MCF 10A (cell line): ENCODE results near the gene TNS3. TPM values are rescaled to one million over a fixed set of nuclear protein-coding genes. Genes with fewer than 3 reads are reported as not detected.

Source experiments
- BruUV-seq: library from RNA; stranded (reverse); fragments of 400-500 nt; replicated peaks from 2 replicates; lab custom pipeline; 2021; lab: Mats Ljungman, UMichigan
- CTCF ChIA-PET: fragments of 300-600 bp; sonication (Branson Sonifier 250); formaldehyde crosslinking; extraction: SDS; loops from one replicate; lab custom pipeline; 2021; ENCODE audit warnings: antibody characterized with exemption, inconsistent platforms; lab: Yijun Ruan, JAX
- POLR2A ChIA-PET: fragments of 300-600, 350-650 bp; sonication (Branson Sonifier 250); formaldehyde crosslinking; extraction: SDS; loops from one replicate; lab custom pipeline; 2020; ENCODE audit warnings: antibody characterized with exemption, inconsistent platforms; lab: Yijun Ruan, JAX
- DNase-seq: peaks from one replicate; pipeline ENCODE4 v3.0.0-alpha.2; 2018; ENCODE audit not compliant: unreplicated experiment
- H3K27ac Mint-ChIP-seq: one replicate; pipeline ENCODE4 v1.8.0; 2022; ENCODE audit warnings: mild to moderate bottlenecking, low read depth, mixed read lengths; ENCODE audit not compliant: unreplicated experiment
- H3K27me3 Mint-ChIP-seq: one replicate; pipeline ENCODE4 v1.8.0; 2022; ENCODE audit warnings: mixed read lengths; ENCODE audit not compliant: insufficient read depth, unreplicated experiment
- H3K36me3 Mint-ChIP-seq: one replicate; pipeline ENCODE4 v1.8.0; 2022; ENCODE audit warnings: mild to moderate bottlenecking, moderate library complexity, mixed read lengths; ENCODE audit not compliant: insufficient read depth, unreplicated experiment
- H3K4me1 Mint-ChIP-seq: one replicate; pipeline ENCODE4 v1.8.0; 2022; ENCODE audit warnings: mixed read lengths; ENCODE audit not compliant: insufficient read depth, unreplicated experiment
- H3K4me3 Mint-ChIP-seq: one replicate; pipeline ENCODE4 v1.8.0; 2022; ENCODE audit warnings: mild to moderate bottlenecking, moderate library complexity, mixed read lengths; ENCODE audit not compliant: unreplicated experiment
- H3K9me3 Mint-ChIP-seq: one replicate; pipeline ENCODE4 v1.8.0; 2022; ENCODE audit warnings: mixed read lengths; ENCODE audit not compliant: unreplicated experiment
- CTCF ChIP-seq: fragments of 200-600 bp; IDR thresholded peaks from one replicate; pipeline ENCODE4 v1.8.0; 2022; ENCODE audit warnings: antibody characterized with exemption, mild to moderate bottlenecking; ENCODE audit not compliant: unreplicated experiment
- intact Hi-C: fragments of 100-400 bp; cut with micrococcal nuclease; formaldehyde crosslinking; loops from 2 replicates; pipeline ENCODE4 v1.14.1; 2022
- total RNA-seq: library from RNA; stranded (reverse); gene quantifications from 2 replicates; pipeline ENCODE4 v1.2.3, GENCODE V29; 2022

Gene TNS3
- total RNA-seq, 1 experiment from 2014 or later, result 30.1 TPM

- no peaks in the 10 kb centered on the region for H3K9me3 Mint-ChIP-seq
- no peaks in the 10 kb centered on the region for H3K36me3 Mint-ChIP-seq
- ChIA-PET POLR2A (no interaction called here), CTCF (interaction anchor here (0.6 to 0.7 kb wide), 2 partner anchors 714 to 1173 kb away, joined by 3 read pairs; no protein-coding TSS in a partner anchor)
- no peak overlapping the region for H3K4me3 Mint-ChIP-seq
- BruUV-seq, result no TSS peak
- intact Hi-C loops, result no loop called here
- peaks cover 15% of the 10 kb centered on the region for H3K4me1 Mint-ChIP-seq
- DNase-seq, result peak; percentile 54
- no peak overlapping the region for H3K27ac Mint-ChIP-seq
- H3K27me3 Mint-ChIP-seq, result no peaks in the 10 kb centered on the region
- no peak for TF ChIP-seq CTCF
These were observed 354.1 kb downstream of the TNS3 start for GRCh38 chr7:47227762-47228177.

- Mint-ChIP-seq H3K9me3 (no peaks in the 10 kb centered on the region), H3K4me3 (no peak overlapping the region), H3K27ac (no peak overlapping the region), H3K27me3 (no peaks in the 10 kb centered on the region), H3K36me3 (no peaks in the 10 kb centered on the region), H3K4me1 (peaks cover 15% of the 10 kb centered on the region)
- no peak for TF ChIP-seq CTCF
- POLR2A ChIA-PET, result interaction anchor here (0.5 kb wide), 1 partner anchor 860 kb away, joined by 3 read pairs; no protein-coding TSS in a partner anchor
- CTCF ChIA-PET, result interaction anchor here (0.6 kb wide), 1 partner anchor 47 kb away, joined by 3 read pairs; no protein-coding TSS in a partner anchor
- no TSS peak for BruUV-seq
- DNase-seq, result no peak
- intact Hi-C loops, result no loop called here
These were observed 355.2 kb downstream of the TNS3 start for GRCh38 chr7:47226696-47227095.

- Mint-ChIP-seq H3K27ac (no peak overlapping the region), H3K4me3 (no peak overlapping the region), H3K4me1 (peaks cover 15% of the 10 kb centered on the region), H3K9me3 (no peaks in the 10 kb centered on the region), H3K36me3 (no peaks in the 10 kb centered on the region), H3K27me3 (no peaks in the 10 kb centered on the region)
- BruUV-seq, result no TSS peak
- intact Hi-C loops, result no loop called here
- CTCF ChIA-PET, result no interaction called here
- peak; percentile 20 for DNase-seq
- no peak for TF ChIP-seq CTCF
- POLR2A ChIA-PET, result no interaction called here
These were observed 356.4 kb downstream of the TNS3 start for GRCh38 chr7:47225387-47226131.
